ENCODE data around the gene BRINP1.

Gene BRINP1

DNA sequence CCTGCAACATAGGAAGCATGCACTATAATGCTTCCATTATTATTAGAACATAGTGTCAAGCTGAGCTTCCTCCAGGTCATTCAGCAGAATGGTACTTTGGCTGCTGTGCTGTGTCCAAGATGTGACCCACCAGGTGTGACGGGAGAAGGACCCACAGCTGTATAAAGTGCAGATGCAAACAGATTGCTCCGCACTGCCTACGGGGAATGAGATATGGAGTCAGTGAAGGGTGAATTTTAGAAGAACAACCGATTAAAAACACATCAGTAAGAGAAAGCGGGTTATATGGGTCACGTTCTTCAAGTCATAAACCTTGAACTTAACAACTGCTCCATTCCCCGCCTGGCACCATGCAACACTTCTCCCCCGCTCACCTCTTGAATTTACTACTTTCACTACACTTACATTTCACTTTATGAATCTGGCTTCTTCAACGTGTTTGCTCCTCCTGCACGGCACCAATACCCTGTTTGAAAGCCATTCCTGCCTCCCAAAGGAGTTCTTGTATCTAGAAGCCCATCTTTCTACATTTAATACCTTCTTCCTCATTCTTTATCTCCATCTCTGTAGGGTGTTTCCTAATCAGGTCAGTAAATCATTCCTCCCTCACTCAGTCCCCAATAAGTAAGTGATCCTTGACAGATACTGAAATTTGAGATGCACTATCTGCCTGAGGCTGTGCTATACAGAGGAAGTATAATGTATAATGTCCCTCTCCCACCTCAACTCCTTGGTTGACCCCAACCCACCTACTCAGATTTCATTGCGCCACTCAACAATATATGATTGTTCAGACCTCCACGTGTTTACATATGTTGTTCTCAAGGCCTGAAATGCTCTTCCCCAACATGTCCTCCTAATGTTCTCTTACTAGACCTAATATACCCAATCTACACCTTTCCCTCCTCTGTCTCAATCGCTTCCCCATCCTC, 25.9 kb downstream of the BRINP1 start:
- H3K27ac ChIP-seq (replicated peaks), result no peak overlapping the region
- H3K4me3 ChIP-seq (replicated peaks; ENCODE audit: insufficient read depth, low read length), result no peak overlapping the region
- H3K27me3 ChIP-seq (ENCODE audit: insufficient read depth, poor library complexity, severe bottlenecking), result no peaks in the 10 kb centered on the region
- DNase-seq (ENCODE audit: low read depth in 1 of 2, low spot score in 1 of 2), result no peak
- TF ChIP-seq POLR2AphosphoS5 (IDR thresholded peaks at IDR 0.05; ENCODE audit: low read depth) (no peak), GABPA (IDR thresholded peaks at IDR 0.05; ENCODE audit: low read depth) (no peak), SPI1 (IDR thresholded peaks at IDR 0.05; ENCODE audit: borderline replicate concordance, low read depth) (no peak)
- TF ChIP-seq, protein P1, sequence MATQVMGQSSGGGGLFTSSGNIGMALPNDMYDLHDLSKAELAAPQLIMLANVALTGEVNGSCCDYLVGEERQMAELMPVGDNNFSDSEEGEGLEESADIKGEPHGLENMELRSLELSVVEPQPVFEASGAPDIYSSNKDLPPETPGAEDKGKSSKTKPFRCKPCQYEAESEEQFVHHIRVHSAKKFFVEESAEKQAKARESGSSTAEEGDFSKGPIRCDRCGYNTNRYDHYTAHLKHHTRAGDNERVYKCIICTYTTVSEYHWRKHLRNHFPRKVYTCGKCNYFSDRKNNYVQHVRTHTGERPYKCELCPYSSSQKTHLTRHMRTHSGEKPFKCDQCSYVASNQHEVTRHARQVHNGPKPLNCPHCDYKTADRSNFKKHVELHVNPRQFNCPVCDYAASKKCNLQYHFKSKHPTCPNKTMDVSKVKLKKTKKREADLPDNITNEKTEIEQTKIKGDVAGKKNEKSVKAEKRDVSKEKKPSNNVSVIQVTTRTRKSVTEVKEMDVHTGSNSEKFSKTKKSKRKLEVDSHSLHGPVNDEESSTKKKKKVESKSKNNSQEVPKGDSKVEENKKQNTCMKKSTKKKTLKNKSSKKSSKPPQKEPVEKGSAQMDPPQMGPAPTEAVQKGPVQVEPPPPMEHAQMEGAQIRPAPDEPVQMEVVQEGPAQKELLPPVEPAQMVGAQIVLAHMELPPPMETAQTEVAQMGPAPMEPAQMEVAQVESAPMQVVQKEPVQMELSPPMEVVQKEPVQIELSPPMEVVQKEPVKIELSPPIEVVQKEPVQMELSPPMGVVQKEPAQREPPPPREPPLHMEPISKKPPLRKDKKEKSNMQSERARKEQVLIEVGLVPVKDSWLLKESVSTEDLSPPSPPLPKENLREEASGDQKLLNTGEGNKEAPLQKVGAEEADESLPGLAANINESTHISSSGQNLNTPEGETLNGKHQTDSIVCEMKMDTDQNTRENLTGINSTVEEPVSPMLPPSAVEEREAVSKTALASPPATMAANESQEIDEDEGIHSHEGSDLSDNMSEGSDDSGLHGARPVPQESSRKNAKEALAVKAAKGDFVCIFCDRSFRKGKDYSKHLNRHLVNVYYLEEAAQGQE (IDR thresholded peaks at IDR 0.05; ENCODE audit: insufficient replicate concordance, low read depth), result no peak
- TF ChIP-seq, protein P2, sequence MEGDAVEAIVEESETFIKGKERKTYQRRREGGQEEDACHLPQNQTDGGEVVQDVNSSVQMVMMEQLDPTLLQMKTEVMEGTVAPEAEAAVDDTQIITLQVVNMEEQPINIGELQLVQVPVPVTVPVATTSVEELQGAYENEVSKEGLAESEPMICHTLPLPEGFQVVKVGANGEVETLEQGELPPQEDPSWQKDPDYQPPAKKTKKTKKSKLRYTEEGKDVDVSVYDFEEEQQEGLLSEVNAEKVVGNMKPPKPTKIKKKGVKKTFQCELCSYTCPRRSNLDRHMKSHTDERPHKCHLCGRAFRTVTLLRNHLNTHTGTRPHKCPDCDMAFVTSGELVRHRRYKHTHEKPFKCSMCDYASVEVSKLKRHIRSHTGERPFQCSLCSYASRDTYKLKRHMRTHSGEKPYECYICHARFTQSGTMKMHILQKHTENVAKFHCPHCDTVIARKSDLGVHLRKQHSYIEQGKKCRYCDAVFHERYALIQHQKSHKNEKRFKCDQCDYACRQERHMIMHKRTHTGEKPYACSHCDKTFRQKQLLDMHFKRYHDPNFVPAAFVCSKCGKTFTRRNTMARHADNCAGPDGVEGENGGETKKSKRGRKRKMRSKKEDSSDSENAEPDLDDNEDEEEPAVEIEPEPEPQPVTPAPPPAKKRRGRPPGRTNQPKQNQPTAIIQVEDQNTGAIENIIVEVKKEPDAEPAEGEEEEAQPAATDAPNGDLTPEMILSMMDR (IDR thresholded peaks at IDR 0.05; ENCODE audit: insufficient read depth, low read length), result no peak

DNA sequence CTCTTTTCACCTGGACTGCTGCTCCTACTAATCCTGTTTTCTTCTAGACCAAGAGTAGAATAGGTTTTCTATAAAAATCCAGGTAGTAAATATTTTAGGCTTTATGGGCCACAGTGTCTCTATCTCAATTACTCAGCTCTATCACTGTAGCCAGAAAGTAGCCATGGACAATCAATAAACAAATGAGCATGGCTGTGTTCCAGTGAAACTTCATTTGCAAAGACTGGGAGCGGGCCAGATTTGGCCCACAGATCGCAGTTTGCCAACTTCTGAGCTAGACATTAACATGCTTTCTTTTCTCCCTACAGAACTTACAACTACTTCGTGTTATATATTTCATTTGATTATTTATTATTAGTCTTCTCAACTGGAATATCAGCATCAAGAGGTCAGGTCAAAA, 30.2 kb downstream of the BRINP1 start:
- H3K27me3 ChIP-seq (ENCODE audit: insufficient read depth, poor library complexity, severe bottlenecking), result no peaks in the 10 kb centered on the region
- no peak for TF ChIP-seq POLR2AphosphoS5 (IDR thresholded peaks at IDR 0.05; ENCODE audit: low read depth)
- TF ChIP-seq SPI1 (IDR thresholded peaks at IDR 0.05; ENCODE audit: borderline replicate concordance, low read depth), result no peak
- no peak for TF ChIP-seq GABPA (IDR thresholded peaks at IDR 0.05; ENCODE audit: low read depth)
- TF ChIP-seq, protein P1 (IDR thresholded peaks at IDR 0.05; ENCODE audit: insufficient replicate concordance, low read depth), result no peak
- TF ChIP-seq, protein P2 (IDR thresholded peaks at IDR 0.05; ENCODE audit: insufficient read depth, low read length), result no peak
- DNase-seq (ENCODE audit: low read depth in 1 of 2, low spot score in 1 of 2), result no peak

DNA sequence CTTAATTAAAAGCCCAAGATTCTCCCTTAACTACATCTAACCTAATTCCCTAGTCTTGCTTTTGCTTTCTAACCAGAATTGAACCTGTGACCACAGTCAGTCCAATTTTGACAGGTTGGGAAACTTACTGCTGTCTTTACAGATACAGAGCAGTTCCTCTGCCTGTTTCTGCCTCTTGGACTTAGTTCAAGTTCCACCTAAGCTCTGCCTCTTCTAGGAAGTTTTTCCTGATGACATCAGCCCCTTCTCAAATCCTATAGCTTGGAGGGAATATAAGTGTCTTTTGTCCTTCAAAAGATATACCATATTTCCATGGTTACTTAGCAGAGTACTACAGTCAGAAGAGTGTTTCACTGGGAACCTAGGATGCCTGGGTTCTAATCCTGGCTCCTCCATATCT, 31.7 kb downstream of the BRINP1 start:
- no peak overlapping the region for H3K4me3 ChIP-seq (replicated peaks; ENCODE audit: insufficient read depth, low read length)
- H3K27ac ChIP-seq (replicated peaks), result no peak overlapping the region

More for the DNA sequence above, 30.2 kb downstream of the BRINP1 start:
- Histone ChIP-seq H3K27ac (replicated peaks) (no peak overlapping the region), H3K4me3 (replicated peaks; ENCODE audit: insufficient read depth, low read length) (no peak overlapping the region)

More for the DNA sequence above, 31.7 kb downstream of the BRINP1 start:
- no peaks in the 10 kb centered on the region for H3K27me3 ChIP-seq (ENCODE audit: insufficient read depth, poor library complexity, severe bottlenecking)
- TF ChIP-seq GABPA (IDR thresholded peaks at IDR 0.05; ENCODE audit: low read depth) (no peak), SPI1 (IDR thresholded peaks at IDR 0.05; ENCODE audit: borderline replicate concordance, low read depth) (no peak), POLR2AphosphoS5 (IDR thresholded peaks at IDR 0.05; ENCODE audit: low read depth) (no peak)
- TF ChIP-seq, protein P2 (IDR thresholded peaks at IDR 0.05; ENCODE audit: insufficient read depth, low read length), result no peak
- TF ChIP-seq, protein P1 (IDR thresholded peaks at IDR 0.05; ENCODE audit: insufficient replicate concordance, low read depth), result no peak
- no peak for DNase-seq (ENCODE audit: low read depth in 1 of 2, low spot score in 1 of 2)

Data from HL-60 (cell line).